NCI-H446 (cell line): ENCODE measurements around the gene USP53.
"Not testable (repeated sequence)": the region's sequence is repeated elsewhere in the genome, so short reads cannot be mapped to it uniquely, and the experiment has no call there.

Experiments
- DNase-seq, 2 experiments: peaks; one replicate each; lab custom pipeline; 2025; lab: John Stamatoyannopoulos, UW

The USP53 gene

DNA sequence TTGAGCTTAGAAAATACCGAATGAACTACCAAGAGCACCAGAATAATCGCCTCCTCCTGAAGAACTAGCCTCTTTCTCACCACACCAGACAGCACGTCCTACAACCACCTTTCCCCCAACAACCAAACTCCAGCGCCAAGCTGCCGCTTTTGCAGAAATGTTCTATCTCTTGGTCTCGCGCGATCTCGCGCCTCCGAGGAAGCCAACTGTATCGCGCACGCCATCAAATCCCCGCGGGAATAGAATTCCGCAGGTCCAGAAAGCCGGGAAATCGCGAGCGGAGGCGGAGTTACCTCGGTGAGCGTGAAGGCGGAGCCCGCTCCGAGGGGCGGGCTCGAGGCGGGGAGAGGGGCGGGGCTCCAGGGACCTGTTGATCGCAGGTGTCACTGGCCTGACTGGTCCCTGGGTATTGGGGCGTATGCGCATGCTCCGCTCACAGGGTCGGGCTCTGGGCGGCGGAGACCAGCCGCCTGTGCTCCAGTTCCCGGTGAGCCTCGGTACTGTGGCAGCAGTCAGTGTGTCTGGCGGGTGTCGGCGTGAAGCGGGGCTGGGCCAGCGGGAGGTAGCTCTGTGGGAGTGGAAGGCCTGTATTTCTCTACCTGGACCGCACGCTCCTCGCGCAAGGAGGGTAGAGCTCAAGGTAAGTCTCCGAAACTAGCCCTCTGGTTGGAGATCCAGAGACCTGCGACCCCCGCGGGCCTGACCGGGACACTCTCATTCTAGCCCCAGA lies at the start of gene USP53:
Gene USP53, plus strand, starts transcription at position 480 of the 730 bp plus-strand sequence. CDS start 27,047 bp downstream, outside the sequence.
- peak; percentile 88 to 98 for DNase-seq

GRCh38 chr4:119165767-119166166 lies 46.7 kb upstream of the USP53 start:
- no peak for DNase-seq

DNA sequence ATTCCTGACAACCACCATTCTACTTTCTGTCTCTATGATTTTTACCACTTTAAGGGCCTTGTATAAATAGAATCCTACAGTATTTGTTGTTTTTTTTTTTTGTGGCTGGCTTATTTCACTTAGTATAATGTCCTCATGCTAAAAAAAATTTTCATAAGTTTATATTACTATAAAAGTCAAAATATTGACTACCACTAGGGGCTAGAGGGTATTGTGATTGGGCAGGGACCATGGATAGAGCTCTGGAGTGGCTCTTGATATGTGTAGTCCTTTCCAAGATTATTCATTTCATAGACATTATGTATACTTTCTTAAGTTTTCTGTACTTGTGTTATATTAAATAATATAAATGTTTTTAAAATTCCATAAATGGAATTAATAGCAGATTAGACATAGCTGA lies 42.3 kb upstream of the USP53 start:
- no peak for DNase-seq

- DNase-seq, result no peak
Measured at GRCh38 chr4:119172223-119172622, 40.3 kb upstream of the USP53 start.

- not testable (repeated sequence) for DNase-seq
Measured at GRCh38 chr4:119173729-119174361, 38.7 kb upstream of the USP53 start.

- no peak for DNase-seq
Measured at GRCh38 chr4:119179011-119179410, 33.5 kb upstream of the USP53 start.

- DNase-seq, result no peak
Measured at GRCh38 chr4:119184128-119184527, 28.4 kb upstream of the USP53 start.

GRCh38 chr4:119189638-119190037 lies 22.9 kb upstream of the USP53 start:
- DNase-seq, result no peak

GRCh38 chr4:119190354-119190753 lies 22.2 kb upstream of the USP53 start:
- no peak for DNase-seq

DNA sequence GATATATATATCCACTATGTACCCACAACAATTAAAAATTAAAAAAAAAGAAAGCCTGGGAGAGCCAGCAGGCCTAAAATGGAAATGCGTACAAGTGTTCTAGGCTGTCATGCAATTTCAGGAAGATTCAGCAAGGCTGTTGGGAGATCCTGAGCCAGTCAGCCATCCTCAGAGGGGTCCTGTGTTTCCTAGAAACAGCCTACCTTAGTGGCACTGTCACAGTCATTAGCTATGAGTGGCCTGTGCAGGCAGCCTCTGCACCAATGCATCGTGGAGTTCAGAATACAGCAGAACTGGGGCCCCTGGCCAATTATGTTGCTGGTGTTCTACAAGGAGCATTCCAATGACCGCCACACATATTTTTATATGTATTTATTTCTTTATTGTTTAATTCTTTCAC lies 21.0 kb upstream of the USP53 start:
- DNase-seq, result no peak

DNA sequence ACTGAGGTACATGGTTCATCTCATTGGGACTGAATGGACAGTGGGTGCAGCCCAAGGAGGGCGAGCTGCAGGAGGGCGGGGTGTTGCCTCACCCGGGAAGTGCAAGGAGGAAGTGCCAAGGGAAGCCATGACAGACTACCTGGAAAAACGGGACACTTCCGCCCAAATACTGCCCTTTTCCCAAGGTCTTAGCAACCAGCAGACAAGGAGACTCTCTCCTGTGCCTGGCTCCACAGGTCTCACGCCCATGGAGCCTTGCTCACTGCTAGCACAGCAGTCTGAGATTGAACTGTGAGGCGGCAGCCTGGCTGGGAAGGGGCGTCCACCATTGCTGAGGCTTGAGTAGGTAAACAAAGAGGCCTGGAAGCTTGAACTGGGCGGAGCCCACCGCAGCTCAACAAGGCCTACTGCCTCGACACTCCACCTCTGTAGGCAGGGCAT lies 14.7 kb upstream of the USP53 start:
- no peak for DNase-seq

DNA sequence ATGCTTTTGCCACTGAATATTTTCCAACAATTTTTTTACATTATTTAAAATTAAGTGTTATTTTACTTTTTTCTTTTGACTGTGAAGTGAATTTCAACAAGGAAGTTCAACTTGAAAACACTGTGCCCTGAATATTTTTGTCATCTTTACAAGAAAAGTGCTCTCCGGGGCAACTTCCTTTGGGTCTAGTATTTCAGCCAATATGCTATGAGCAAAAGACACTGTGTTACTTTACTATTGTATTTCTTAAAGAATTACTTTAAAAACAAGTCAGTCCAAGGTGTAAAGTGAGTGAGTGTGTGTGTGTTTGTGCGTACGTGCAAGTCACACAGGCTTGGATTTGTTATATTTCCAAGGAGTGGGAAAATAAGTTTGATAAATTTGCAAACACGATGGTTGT lies 7.6 kb upstream of the USP53 start:
- no peak for DNase-seq

DNA sequence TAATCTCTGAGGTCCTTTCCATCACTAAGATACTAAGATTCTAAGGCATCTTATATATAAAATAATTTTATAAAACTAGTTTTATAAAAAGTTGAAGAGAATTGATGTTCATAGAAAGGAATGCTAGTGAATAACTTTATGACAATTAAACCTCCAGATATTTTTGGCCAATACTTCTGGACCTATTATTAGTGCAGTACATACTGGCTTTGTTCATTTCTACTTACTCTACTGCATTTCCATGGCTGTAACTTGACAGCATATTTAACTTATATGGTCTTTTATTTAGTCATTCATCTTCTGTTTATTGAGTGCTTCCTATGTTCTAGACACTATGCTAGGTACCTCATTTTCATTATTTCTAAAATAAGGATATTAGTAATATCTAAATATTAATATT lies 6.8 kb upstream of the USP53 start:
- no peak for DNase-seq

- DNase-seq, result no peak
Measured at GRCh38 chr4:119206178-119206577, 6.3 kb upstream of the USP53 start.

- DNase-seq, result no peak
Measured at GRCh38 chr4:119207051-119207450, 5.5 kb upstream of the USP53 start.

DNA sequence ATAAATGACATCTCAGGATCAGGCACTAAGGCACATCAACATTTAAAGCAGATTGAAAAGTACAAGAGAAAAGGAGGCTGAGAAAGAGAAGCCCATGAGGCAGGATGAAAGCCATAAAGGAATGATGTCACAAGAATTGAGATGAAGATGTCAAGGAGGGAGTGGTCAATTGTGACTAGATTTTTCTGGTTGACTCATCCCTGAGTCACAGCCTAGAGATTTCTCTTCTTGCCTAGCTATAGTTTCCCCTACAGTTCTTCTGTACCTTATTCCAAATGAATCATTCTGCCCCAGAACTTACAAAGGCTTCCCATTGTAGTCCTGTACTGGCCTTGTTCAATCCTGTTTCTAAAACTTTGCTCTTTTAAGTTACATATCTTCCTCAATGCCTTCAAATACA lies 3.4 kb upstream of the USP53 start:
- DNase-seq, result no peak

GRCh38 chr4:119209586-119209985 lies 2.9 kb upstream of the USP53 start:
- no peak for DNase-seq

DNA sequence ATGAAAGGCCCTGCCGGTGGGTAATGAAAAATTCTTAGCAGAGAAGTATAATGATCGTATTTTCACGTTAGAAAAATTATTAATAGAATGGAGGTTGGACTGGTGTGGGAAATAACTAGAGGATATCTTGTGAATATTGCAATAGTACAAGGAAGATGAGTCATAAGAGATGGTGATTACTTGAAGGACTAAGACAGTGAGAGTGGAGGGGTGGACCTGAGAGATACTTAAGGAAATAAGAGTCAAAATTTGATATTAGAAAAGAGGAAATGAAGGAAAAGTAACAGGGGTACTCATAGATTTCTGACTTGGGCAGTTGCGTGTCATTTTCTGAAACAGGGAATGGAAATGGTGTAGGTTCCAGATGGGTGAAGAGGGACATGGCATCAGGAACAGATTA lies 1.7 kb upstream of the USP53 start:
- DNase-seq, result no peak

- DNase-seq, result no peak
Measured at GRCh38 chr4:119211867-119212233, 663 bp upstream of the USP53 start.

DNA sequence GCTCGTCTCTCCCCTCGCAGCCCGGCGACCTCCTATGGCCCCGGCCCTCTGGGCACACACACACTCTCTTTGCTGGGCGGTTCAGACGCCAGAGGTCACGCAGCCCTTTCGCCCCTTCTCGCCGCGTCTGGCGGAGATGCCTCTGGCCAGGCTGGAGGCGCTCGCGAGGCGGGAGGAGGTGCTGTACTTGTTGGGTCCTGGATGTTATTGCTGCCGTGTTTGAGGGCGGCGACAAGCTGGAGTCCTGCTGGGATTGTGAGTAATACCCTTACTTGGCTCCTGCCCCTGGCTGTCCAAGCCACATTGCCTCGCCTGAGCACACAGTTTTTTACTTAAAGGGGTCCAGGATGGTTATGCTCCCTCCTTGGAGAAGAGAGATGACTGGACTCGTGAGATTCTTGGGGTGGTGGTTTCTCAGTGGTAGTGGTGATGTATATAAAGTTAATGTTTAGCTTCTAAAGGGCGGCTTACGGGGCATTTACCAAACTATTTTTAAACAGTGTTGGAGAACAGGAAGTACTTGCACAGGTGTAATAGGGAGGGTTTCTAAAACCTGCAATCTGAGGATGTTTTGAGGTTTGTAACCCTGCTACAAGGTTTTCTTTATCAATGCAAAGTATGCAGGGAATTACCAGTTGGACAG lies 572 bp downstream of the USP53 start:
- peak in 1 of 2 experiments; percentile 42 for DNase-seq

- DNase-seq, result no peak
Measured at GRCh38 chr4:119218093-119218492, 5.6 kb downstream of the USP53 start.

- no peak for DNase-seq
Measured at GRCh38 chr4:119221412-119221811, 8.9 kb downstream of the USP53 start.

DNA sequence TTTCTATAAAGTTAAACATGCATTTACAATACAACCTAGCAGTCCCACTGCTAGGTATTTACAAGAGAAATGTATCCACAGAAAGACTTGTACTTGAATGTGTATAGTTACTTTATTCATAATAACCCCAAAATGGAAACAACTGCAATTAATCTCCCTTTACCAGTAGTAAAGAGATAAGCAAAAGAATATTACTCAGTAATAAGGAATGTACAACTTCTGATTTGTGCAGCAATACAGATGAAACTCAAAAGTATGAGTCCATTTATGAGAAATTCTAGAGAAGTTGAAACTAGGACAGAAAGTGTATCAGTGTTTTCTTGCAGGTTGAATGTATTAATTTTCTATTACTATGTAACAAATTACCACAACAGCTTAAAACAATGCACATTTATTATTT lies 15.2 kb downstream of the USP53 start:
- DNase-seq, result no peak
